ENCODE data around the gene KRIT1.

The KRIT1 gene

DNA sequence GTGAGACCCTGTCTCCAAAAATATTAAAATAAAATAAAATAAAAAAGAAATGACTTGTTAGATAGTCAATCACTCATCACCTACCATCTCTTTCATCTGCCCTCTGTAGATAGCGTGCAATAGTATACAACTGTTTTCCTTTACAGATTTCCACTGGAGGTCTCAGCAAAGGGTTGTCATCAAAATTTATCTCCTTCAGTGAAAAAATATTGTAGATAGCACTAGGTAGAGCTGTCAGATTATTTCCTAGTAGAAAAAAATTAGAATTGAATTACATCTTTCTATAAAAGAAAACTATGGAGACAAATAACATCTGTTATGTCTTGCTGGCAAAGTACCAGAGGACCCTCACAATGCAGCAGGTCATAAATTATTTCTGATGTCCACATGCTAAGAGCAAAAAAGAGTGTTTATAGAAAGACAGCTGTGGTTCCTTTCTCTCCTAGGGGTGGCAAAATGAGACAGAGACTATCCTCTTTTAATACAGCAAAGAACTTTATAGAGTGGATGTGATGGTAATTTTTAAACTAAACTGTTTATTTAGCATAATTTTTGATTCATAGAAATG lies 95.2 kb downstream of the KRIT1 start:
- no peak for FAIRE-seq

GRCh38 chr7:92149736-92150239 lies 95.9 kb downstream of the KRIT1 start:
- FAIRE-seq, result no peak
